ENCODE measurements around the gene RPS6KC1. TPM values are rescaled to one million over a fixed set of nuclear protein-coding genes. Genes with fewer than 3 reads are reported as not detected.
A peak's percentile ranks its signal among the peaks of the same experiment; 100 is the strongest.

The RPS6KC1 gene
- total RNA-seq, 1 experiment from 2014 or later: 16.9 TPM

- no peak overlapping the region for H4K91ac ChIP-seq (ENCODE audit: insufficient read length, low read depth, low read length)
- H2BK120ac ChIP-seq (ENCODE audit: low read depth, low read length, poor library complexity, severe bottlenecking): no peak overlapping the region
- H2BK20ac ChIP-seq (ENCODE audit: low read depth, low read length, poor library complexity, severe bottlenecking): no peak overlapping the region
- peaks cover under 1% of the 10 kb centered on the region; the same call in 1 of the 2 replicates for H3K79me2 ChIP-seq (ENCODE audit: insufficient read depth, low read length)
- no peak overlapping the region for H3T11ph ChIP-seq (ENCODE audit: low read length)
- H3K23me2 ChIP-seq (ENCODE audit: insufficient read length, low read depth, low read length, poor library complexity, severe bottlenecking): no peaks in the 10 kb centered on the region
- no peak overlapping the region for H4K5ac ChIP-seq (ENCODE audit: insufficient read length, low read depth, low read length)
- no peak overlapping the region for H2AK5ac ChIP-seq (ENCODE audit: insufficient read length, low read length)
- H3K79me1 ChIP-seq (ENCODE audit: insufficient read depth, low read depth, low read length, poor library complexity, severe bottlenecking): peaks cover 4% of the 10 kb centered on the region
- H3K27me3 ChIP-seq (ENCODE audit: insufficient read depth, low read length): no peaks in the 10 kb centered on the region
- no peak overlapping the region for H3K23ac ChIP-seq (ENCODE audit: insufficient read length, low read depth, low read length)
- no peak overlapping the region for H2BK12ac ChIP-seq (ENCODE audit: insufficient read length, low read depth, low read length)
- no CpG with 5 or more reads among the region's 15 CpGs for WGBS (ENCODE audit: extremely low coverage, insufficient read length, low lambda C conversion rate)
- H4K8ac ChIP-seq (replicated peaks; ENCODE audit: insufficient read length, low read depth, low read length): no peak overlapping the region
- H3K9me3 Mint-ChIP-seq: peaks cover 4 to 10% of the 10 kb centered on the region in 2 experiments; a peak in 3 of 5 replicates
- H3K56ac ChIP-seq (ENCODE audit: insufficient read length, low read depth, low read length): no peak overlapping the region
- no peaks in the 10 kb centered on the region for H3K27me3 Mint-ChIP-seq (ENCODE audit: low read depth)
- peak overlapping the region; percentile 45 for H3K18ac ChIP-seq (ENCODE audit: insufficient read length, low read depth, low read length)
- H3K14ac ChIP-seq (ENCODE audit: insufficient read depth, low read length): no peak overlapping the region
- no peak overlapping the region for H2BK5ac ChIP-seq (ENCODE audit: insufficient read length, low read length)
- no peak overlapping the region for H2BK15ac ChIP-seq (ENCODE audit: low read depth, low read length)
- no peaks in the 10 kb centered on the region for H4K20me1 ChIP-seq (ENCODE audit: control insufficient read depth, insufficient read depth, insufficient read length)
- H3K4me1 ChIP-seq (ENCODE audit: insufficient read depth, low read length): no peaks in the 10 kb centered on the region
- peak overlapping the region; percentile 96 for H3K4me3 Mint-ChIP-seq
- peaks cover 2 to 9% (median 7%) of the 10 kb centered on the region in 3 experiments; a peak in 4 of 7 replicates for H3K36me3 Mint-ChIP-seq (ENCODE audit: insufficient read depth in 1 of 3, low read depth in 3 of 3)
- no peak overlapping the region for H3K27ac ChIP-seq (ENCODE audit: insufficient read length, low read depth, low read length)
- H3K9me3 ChIP-seq (ENCODE audit: control insufficient read depth, low read depth, low read length): no peaks in the 10 kb centered on the region
- H3K4me1 Mint-ChIP-seq: peaks cover 28% of the 10 kb centered on the region in 2 experiments
- H3K27ac Mint-ChIP-seq: peak overlapping the region in 2 of 3 experiments; percentile 83 to 88; a peak in 4 of 7 replicates
- no peak overlapping the region for H3K9ac ChIP-seq (ENCODE audit: extremely low read depth, insufficient read length, low read length)
- H3K4ac ChIP-seq (ENCODE audit: low read depth, low read length): no peak overlapping the region
- peak overlapping the region; percentile 45 for H3K4me2 ChIP-seq (ENCODE audit: insufficient read depth, insufficient read length, low read length)
- H2AFZ ChIP-seq (ENCODE audit: low read length): no peak overlapping the region
- DNase-seq: no peak
- TF ChIP-seq CTCF (conservative IDR thresholded peaks at IDR 0.05): no peak
Measured at GRCh38 chr1:213050745-213051126, 305 bp upstream of the RPS6KC1 start.

Data from H9 (cell line).